K562 (cell line): ENCODE data around the gene ALOXE3. TPM values are rescaled to one million over a fixed set of nuclear protein-coding genes. Genes with fewer than 3 reads are reported as not detected.
A peak's percentile ranks its signal among the peaks of the same experiment; 100 is the strongest.

ENCODE experiments used
- DMBX1 ChIP-seq: fragments of 250-450 bp; sonication (Bioruptor Pico); IDR thresholded peaks from 2 replicates; pipeline ENCODE4 v1.8.0; 2022; ENCODE audit warnings: inconsistent platforms, mild to moderate bottlenecking, moderate library complexity, borderline replicate concordance
- EGR1 ChIP-seq: fragments of 450-650 bp; conservative IDR thresholded peaks from 2 replicates; pipeline ENCODE4 v1.6.1; 2017; ENCODE audit warnings: mild to moderate bottlenecking
- FOXA1 ChIP-seq: fragments of 450-650 bp; IDR thresholded peaks from 2 replicates; pipeline ENCODE4 v1.6.1; 2016; ENCODE audit warnings: mild to moderate bottlenecking, borderline replicate concordance
- HCFC1 ChIP-seq: IDR thresholded peaks from 2 replicates; pipeline ENCODE4 v1.6.1; 2012; ENCODE audit warnings: low read depth, low read length, improper control_type of control experiment
- KLF6 ChIP-seq: fragments of 250-450 bp; sonication (Bioruptor Pico); IDR thresholded peaks from 2 replicates; pipeline ENCODE4 v1.4.0; 2020; ENCODE audit warnings: mild to moderate bottlenecking, moderate library complexity, borderline replicate concordance
- MAZ ChIP-seq, 2 experiments: fragments of 450-650 bp in 1 of 2; sonication (generic) in 1 of 2; formaldehyde crosslinking; IDR thresholded peaks in 1 of 2; conservative IDR thresholded peaks in 1 of 2; 2 replicates each; pipeline versions ENCODE4 v1.4.0 to v1.5.0; 2020; ENCODE audit warnings: mild to moderate bottlenecking in 1 of 2, missing genetic modification reagents in 1 of 2
- MEF2A ChIP-seq: IDR thresholded peaks from 2 replicates; pipeline ENCODE4 v1.6.1; 2011; ENCODE audit warnings: low read depth, mild to moderate bottlenecking, low read length, moderate library complexity; ENCODE audit not compliant: control insufficient read depth
- NCOA6 ChIP-seq: fragments of 450-650 bp; IDR thresholded peaks from 2 replicates; pipeline ENCODE4 v1.6.1; 2017; ENCODE audit warnings: mild to moderate bottlenecking
- NFIX ChIP-seq: fragments of 250-450 bp; sonication (Bioruptor Pico); IDR thresholded peaks from 2 replicates; pipeline ENCODE4 v1.4.0; 2020; ENCODE audit warnings: low read depth, mild to moderate bottlenecking, moderate library complexity
- NFXL1 ChIP-seq: fragments of 450-650 bp; formaldehyde crosslinking; IDR thresholded peaks from 2 replicates; pipeline ENCODE4 v1.4.0; 2021; ENCODE audit warnings: mild to moderate bottlenecking
- NR3C1 ChIP-seq: sonication (generic); formaldehyde crosslinking; IDR thresholded peaks from 2 replicates; pipeline ENCODE4 v1.8.1; 2022; ENCODE audit warnings: missing genetic modification reagents
- NRF1 ChIP-seq, 2 experiments: fragments of 450-650 bp; IDR thresholded peaks in 1 of 2; conservative IDR thresholded peaks in 1 of 2; 2 replicates each; pipeline ENCODE4 v1.6.1; 2014; ENCODE audit warnings: mild to moderate bottlenecking in 2 of 2
- RNF2 ChIP-seq: sonication (generic); IDR thresholded peaks from 2 replicates; pipeline ENCODE4 v1.6.1; 2016
- ZC3H11A ChIP-seq: IDR thresholded peaks from 2 replicates; pipeline ENCODE4 v1.6.1; 2012; ENCODE audit warnings: low read depth, low read length, improper control_type of control experiment
- ZHX1 ChIP-seq: fragments of 150-350 bp; conservative IDR thresholded peaks from 2 replicates; pipeline ENCODE4 v1.6.1; 2014; ENCODE audit warnings: low read length
- ZNF277 ChIP-seq: fragments of 250-450 bp; sonication (Bioruptor Pico); IDR thresholded peaks from 2 replicates; pipeline ENCODE4 v1.8.0; 2022; ENCODE audit warnings: inconsistent platforms, mild to moderate bottlenecking, moderate library complexity, borderline replicate concordance
- ZNF639 ChIP-seq, 2 experiments: fragments of 200-800 bp in 1 of 2; sonication (Bioruptor generic) in 1 of 2; sonication (generic) in 1 of 2; formaldehyde crosslinking in 1 of 2; IDR thresholded peaks in 1 of 2; conservative IDR thresholded peaks in 1 of 2; 2 replicates each; pipeline versions ENCODE4 v1.5.0 to v1.6.1; 2016 to 2020; ENCODE audit warnings: missing compliant biosample characterization in 1 of 2, missing genetic modification characterization in 1 of 2, missing genetic modification reagents in 1 of 2
- ZNF785 ChIP-seq: fragments of 250-450 bp; sonication (Bioruptor Pico); IDR thresholded peaks from 2 replicates; pipeline ENCODE4 v1.4.0; 2020; ENCODE audit warnings: mild to moderate bottlenecking
- polyA plus RNA-seq, 8 experiments: library from polyadenylated mRNA; depleted of rRNA in 4 of 8; stranded (reverse) in 5 of 8; unstranded in 3 of 8; fragments of >200 nt; fragmentation: Nextera tagmentation in 2 of 8; fragmentation: Illumina TruSeq in 1 of 8; extraction: Ambion mirVana in 2 of 8; extraction: Trizol in 1 of 8; gene quantifications; 2 replicates each; pipeline versions ENCODE4 v1.2.1 to v1.2.3, GENCODE V29; 2011 to 2014; ENCODE audit warnings: inconsistent platforms in 1 of 8, missing spikeins in 1 of 8
- total RNA-seq, 7 experiments: library from RNA; depleted of rRNA in 6 of 7; stranded (reverse); fragments of >200 nt in 6 of 7; fragmentation: Illumina TruSeq in 2 of 7; extraction: Trizol in 2 of 7; gene quantifications; 2 replicates each; pipeline versions ENCODE4 v1.2.1 to v1.2.3, GENCODE V29; 2011 to 2021; ENCODE audit warnings: low replicate concordance in 1 of 7
- TF ChIP-seq, protein P1 (sequence below): fragments of 450-650 bp; IDR thresholded peaks from 2 replicates; pipeline ENCODE4 v1.6.1; 2017; ENCODE audit warnings: antibody characterized with exemption

Gene ALOXE3
- total and polyA plus RNA-seq, 9 of the 15 experiments (the other 6 are each of a cell fraction or from before 2014, with no cell fraction given): 0.04 TPM; not detected in 8

GRCh38 chr17:8125947-8126490, 7.7 kb upstream of the ALOXE3 start (continued):
- TF ChIP-seq, protein P1, sequence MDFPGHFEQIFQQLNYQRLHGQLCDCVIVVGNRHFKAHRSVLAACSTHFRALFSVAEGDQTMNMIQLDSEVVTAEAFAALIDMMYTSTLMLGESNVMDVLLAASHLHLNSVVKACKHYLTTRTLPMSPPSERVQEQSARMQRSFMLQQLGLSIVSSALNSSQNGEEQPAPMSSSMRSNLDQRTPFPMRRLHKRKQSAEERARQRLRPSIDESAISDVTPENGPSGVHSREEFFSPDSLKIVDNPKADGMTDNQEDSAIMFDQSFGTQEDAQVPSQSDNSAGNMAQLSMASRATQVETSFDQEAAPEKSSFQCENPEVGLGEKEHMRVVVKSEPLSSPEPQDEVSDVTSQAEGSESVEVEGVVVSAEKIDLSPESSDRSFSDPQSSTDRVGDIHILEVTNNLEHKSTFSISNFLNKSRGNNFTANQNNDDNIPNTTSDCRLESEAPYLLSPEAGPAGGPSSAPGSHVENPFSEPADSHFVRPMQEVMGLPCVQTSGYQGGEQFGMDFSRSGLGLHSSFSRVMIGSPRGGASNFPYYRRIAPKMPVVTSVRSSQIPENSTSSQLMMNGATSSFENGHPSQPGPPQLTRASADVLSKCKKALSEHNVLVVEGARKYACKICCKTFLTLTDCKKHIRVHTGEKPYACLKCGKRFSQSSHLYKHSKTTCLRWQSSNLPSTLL: peak; percentile 93
- TF ChIP-seq NRF1 (conservative IDR thresholded peaks at IDR 0.05 in 1 of 2, IDR thresholded peaks at IDR 0.05 in 1 of 2) (no peak), ZNF277 (no peak), NFIX (CRISPR knock-in tag) (no peak), ZHX1 (no peak), NCOA6 (no peak), ZNF639 (CRISPR knock-in tag; conservative IDR thresholded peaks at IDR 0.05 in 1 of 2, IDR thresholded peaks at IDR 0.05 in 1 of 2) (peak in 1 of 2 experiments; percentile 45; a peak in 1 of 4 replicates), HCFC1 (no peak), KLF6 (CRISPR knock-in tag) (no peak), ZC3H11A (no peak), NFXL1 (CRISPR knock-in tag) (no peak), ZNF785 (CRISPR knock-in tag) (no peak), RNF2 (no peak), FOXA1 (no peak), MEF2A (no peak), NR3C1 (no peak), EGR1 (0 out of 2 replicates have a peak, but pooled peaks have one; percentile 7), MAZ (CRISPR knock-in tag; conservative IDR thresholded peaks at IDR 0.05 in 1 of 2, IDR thresholded peaks at IDR 0.05 in 1 of 2) (peak in 1 of 2 experiments; percentile 1; a peak in 1 of 4 replicates), DMBX1 (CRISPR knock-in tag) (no peak)
